Activated naive CD4-positive, alpha-beta T cell treated with anti-CD3 and anti-CD28 coated beads, Interleukin-2, amount 10 ng/mL, durations not matched to agents 7 days and 5 days (primary cell): Measurements from ENCODE around the gene NUDT4.

Experiments
- CTCF ChIA-PET: fragments of 350-600 bp; sonication (Branson Sonifier 250); formaldehyde crosslinking; loops from one replicate; lab custom pipeline; 2021; ENCODE audit warnings: antibody characterized with exemption; lab: Charles Lee
- DNase-seq: peaks from one replicate; pipeline ENCODE4 v3.0.0-alpha.2; 2020
- H3K27ac Mint-ChIP-seq: one replicate; pipeline ENCODE4 v1.8.0; 2021; ENCODE audit warnings: mild to moderate bottlenecking, moderate library complexity, mixed read lengths
- H3K27me3 Mint-ChIP-seq: one replicate; pipeline ENCODE4 v1.8.0; 2021; ENCODE audit warnings: mild to moderate bottlenecking, mixed read lengths
- H3K36me3 Mint-ChIP-seq: one replicate; pipeline ENCODE4 v1.8.0; 2021; ENCODE audit warnings: mixed read lengths
- H3K4me1 Mint-ChIP-seq: one replicate; pipeline ENCODE4 v1.8.0; 2021; ENCODE audit warnings: mixed read lengths
- H3K4me3 Mint-ChIP-seq: one replicate; pipeline ENCODE4 v1.8.0; 2021; ENCODE audit warnings: mild to moderate bottlenecking, moderate library complexity, mixed read lengths
- H3K9me3 Mint-ChIP-seq: one replicate; pipeline ENCODE4 v1.8.0; 2021; ENCODE audit warnings: mixed read lengths

NUDT4 gene

GRCh38 chr12:93456077-93456476, 78.4 kb downstream of the NUDT4 start:
- H3K27ac Mint-ChIP-seq, result no peak overlapping the region
- no peaks in the 10 kb centered on the region for H3K36me3 Mint-ChIP-seq
- H3K27me3 Mint-ChIP-seq, result peaks cover 11% of the 10 kb centered on the region
- peaks cover 3% of the 10 kb centered on the region for H3K4me1 Mint-ChIP-seq
- CTCF ChIA-PET, result no interaction called here
- H3K9me3 Mint-ChIP-seq, result no peaks in the 10 kb centered on the region
- no peak for DNase-seq
- no peak overlapping the region for H3K4me3 Mint-ChIP-seq
